DMS114 treated with DMSO at 0.1 percent for 48 hours (cell line): Measurements from ENCODE around the gene PDCD1.
"Not testable (repeated sequence)": the region's sequence is repeated elsewhere in the genome, so short reads cannot be mapped to it uniquely, and the experiment has no call there.

Experiments
- DNase-seq: peaks from one replicate; lab custom pipeline; 2025; ENCODE audit not compliant: unreplicated experiment; lab: John Stamatoyannopoulos, UW

PDCD1 gene

GRCh38 chr2:241879326-241879725, 20.6 kb upstream of the PDCD1 start:
- no peak for DNase-seq

- DNase-seq = peak; percentile 31
Measured at GRCh38 chr2:241877989-241878970, 19.6 kb upstream of the PDCD1 start.

GRCh38 chr2:241877197-241877685, 18.5 kb upstream of the PDCD1 start:
- DNase-seq = no peak

DNA sequence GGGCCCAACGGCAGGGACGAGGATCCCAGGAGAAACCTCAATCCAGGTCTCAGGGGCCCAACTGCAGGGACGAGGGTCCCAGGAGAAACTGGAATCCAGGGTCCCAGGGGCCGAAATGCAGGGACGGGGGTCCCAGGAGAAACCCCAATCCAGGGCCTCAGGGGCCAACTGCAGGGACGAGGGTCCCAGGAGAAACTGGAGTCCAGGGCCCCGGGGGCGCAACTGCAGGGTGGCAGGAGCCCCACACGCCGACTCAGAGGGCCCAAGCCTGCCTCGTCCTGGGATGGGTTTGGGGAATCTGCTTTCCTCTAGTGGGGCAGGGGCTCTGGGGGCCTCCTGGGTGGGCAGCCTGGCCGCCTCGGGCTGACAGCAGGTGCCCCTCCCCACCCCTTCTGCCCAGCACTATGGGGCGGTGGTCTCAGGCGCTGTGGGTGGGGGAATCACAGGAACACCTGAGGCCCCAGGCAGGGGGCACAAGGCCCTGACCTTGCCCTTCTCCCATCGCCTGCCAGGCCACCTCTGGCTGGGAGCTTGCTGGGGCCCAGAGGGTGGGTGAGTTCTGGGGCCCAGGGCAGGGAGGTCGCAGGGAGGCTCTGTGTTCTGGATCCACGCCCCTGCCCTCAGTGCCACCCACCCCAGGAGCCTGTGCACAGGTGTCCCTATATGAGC, 18.0 kb upstream of the PDCD1 start:
- DNase-seq = no peak

DNA sequence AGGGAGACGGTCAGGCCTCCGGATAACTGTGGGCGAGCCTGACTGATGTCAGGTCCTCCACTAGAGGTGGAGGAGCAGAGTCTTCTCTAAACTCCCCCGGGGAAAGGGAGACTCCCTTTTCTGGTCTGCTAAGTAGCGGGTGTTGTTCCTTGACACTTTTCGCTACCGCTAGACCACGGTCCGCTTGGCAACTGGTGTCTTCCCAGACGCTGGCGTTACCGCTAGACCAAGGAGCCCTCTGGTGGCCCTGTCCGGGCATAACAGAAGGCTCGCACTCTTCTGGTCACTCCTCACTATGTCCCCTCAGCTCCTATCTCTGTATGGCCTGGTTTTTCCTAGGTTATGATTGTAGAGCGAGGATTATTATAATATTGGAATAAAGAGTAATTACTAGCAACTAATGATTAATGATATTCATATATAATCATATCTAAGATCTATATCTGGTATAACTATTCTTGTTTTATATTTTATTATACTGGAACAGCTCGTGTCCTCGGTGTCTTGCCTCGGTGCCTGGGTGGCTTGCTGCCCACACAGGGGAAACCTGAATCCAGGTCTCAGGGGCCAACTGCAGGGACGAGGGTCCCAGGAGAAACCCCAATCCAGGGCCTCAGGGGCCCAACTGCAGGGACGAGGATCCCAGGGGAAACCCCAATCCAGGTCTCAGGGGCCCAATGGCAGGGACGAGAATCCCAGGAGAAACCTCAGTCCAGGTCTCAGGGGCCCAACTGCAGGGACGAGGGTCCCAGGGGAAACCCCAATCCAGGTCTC, 17.2 kb upstream of the PDCD1 start:
- not testable (repeated sequence) for DNase-seq

- DNase-seq = no peak
Measured at GRCh38 chr2:241874277-241874925, 15.7 kb upstream of the PDCD1 start.

- DNase-seq = no peak
Measured at GRCh38 chr2:241873803-241874110, 15.1 kb upstream of the PDCD1 start.

GRCh38 chr2:241873081-241873802, 14.5 kb upstream of the PDCD1 start:
- DNase-seq = no peak

- no peak for DNase-seq
Measured at GRCh38 chr2:241872313-241872642, 13.6 kb upstream of the PDCD1 start.

GRCh38 chr2:241871538-241872312, 13.0 kb upstream of the PDCD1 start:
- no peak for DNase-seq

DNA sequence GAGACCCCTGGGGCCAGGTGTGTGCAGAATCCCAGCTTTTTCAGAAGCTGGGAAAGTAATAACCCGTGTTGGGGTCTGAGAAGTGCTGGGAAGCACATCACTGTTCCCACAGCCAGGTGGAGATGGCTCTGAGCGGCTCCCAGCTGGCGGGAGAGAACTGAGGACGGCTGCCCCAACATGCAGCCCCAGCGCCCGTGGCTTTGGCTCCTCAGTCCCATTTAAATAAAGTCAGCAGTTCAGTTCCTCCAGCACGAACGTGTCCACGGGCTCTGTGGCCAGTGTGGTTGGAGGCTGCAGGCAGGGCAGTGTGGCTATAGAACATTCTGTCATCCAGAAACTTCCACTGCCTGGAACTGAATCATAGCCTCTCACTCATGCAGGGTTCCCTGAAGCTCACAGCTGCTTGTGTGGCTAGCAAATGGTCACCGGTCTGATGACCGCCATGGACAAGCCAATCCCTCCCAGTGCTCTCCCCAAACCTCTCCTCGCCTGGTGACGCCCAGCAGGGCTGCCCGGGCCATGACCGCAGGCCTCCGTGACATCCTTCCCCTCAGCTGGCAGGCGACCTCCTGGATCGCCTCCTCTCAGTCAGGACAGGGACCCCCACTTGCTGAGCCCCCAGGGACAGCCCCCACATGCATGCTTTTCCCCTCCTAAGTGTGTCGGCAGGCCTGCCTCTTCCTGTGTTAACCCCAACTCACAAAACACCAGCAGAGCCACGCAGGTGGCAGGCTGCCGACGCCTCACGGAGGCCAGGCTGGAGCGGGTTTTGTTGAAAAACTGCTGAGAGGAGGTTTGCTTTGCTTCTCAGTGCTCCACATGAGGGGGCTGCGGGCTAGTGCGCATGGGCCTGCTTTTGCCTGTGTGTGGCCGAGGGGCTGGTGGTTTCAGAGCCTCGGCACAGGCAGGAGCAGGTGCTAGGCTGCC, 12.2 kb upstream of the PDCD1 start:
- no peak for DNase-seq

- DNase-seq = no peak
Measured at GRCh38 chr2:241870081-241870541, 11.4 kb upstream of the PDCD1 start.

DNA sequence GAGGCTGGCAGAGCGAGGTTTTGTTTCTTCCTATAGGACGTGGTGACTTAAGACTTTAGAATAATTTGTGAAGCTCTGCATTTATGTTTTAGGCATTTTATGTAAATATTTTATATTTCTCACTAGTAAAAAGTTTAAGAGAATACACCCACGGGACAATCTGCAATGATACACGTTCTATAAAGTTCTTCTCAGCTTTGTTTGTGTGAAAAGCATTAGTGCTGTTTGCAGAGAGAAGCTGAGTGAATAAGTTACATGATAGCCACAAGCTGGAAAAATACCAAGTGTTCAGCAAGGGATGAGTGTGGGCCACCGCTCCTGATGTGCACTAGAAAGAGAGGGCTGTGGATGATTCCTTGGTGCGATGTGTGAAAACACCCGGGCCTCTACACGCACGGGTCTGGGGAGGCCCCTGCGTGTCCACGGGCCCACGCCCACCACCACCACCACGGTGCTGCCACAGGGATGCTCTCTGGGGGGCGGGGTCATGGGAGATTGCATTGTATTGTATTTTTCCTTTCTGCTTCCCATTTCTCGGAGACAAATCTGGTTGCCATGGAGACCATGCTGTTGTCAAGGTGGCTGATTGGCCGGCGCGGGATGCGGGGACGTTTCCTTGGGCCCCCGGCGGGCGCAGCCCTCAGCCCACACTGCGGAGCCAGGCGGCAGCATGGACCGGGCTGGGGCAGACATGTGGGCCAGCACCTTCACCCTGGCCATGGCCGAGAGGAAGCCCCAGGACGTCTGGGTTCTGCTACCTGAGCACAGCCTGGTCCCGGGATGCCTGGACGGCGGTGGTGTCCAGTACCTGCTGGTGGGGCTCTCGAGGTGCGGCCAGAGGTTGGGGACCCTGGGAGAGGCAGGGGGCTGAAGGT, 10.6 kb upstream of the PDCD1 start, which contains the start of gene RTP5:
Gene RTP5 (plus strand): TSS at position 643 of the 875 bp plus-strand sequence. CDS start 28 bp downstream, at position 671.
- DNase-seq = no peak

- no peak for DNase-seq
Measured at GRCh38 chr2:241868661-241869081, 10.0 kb upstream of the PDCD1 start.

- no peak for DNase-seq
Measured at GRCh38 chr2:241867776-241868420, 9.2 kb upstream of the PDCD1 start.

DNA sequence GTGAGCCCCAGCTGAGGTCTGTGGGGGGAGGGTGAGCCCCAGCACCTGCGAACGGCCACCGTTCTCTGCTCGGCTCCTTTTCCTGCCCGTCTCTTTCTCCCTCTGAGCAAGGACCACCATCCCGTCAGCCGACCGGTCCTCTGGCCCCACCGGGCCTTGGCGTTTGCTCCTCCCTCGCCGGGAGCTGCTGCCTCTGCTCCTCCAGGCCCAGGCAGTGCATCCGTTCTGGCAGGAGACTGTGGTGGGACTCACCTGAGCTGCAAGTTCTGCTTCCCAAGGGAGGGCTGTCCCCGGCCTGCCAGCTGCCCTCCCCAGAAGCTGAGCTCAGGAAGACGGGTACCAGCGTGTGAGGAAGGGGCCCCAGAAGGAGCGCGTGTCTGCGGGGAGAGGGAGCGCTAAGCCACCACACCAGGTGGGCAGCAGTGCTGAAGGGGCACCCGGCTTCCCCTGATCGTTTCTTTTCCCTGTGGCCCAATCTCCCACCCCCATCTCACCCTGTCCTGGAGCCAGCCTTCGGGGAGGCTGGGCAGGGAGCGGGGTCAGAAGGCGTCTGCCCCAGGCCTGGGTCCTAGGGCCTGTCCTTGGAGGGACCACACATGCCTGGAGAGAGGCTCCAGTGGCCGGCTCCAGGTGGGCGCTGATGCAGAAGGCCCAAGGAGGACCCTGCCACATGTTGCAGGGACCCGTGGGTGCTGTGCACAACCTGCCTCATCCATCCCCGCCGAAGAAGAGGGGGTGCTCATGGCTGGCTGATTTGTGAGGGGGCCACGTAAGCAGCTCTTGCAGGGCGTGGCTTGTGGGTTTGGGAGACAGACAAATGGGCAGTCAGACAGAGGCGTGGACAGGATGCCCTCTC, 8.3 kb upstream of the PDCD1 start:
- DNase-seq = no peak
